Activated CD8-positive, alpha-beta memory T cell treated with anti-CD3 and anti-CD28 coated beads, Interleukin-2, amount 10 ng/mL, durations not matched to agents 7 days and 5 days (primary cell): ENCODE measurements around the gene RNF13. TPM values are rescaled to one million over a fixed set of nuclear protein-coding genes. Genes with fewer than 3 reads are reported as not detected.
"Not testable (repeated sequence)": the region's sequence is repeated elsewhere in the genome, so short reads cannot be mapped to it uniquely, and the experiment has no call there.

Experiments
- ATAC-seq: fragments of 150-1000 bp; cut with Tn5 transposase; one replicate; pipeline ENCODE4 v1.10.0; 2021; ENCODE audit warnings: moderate library complexity
- CTCF ChIA-PET: fragments of 350-600 bp; sonication (Branson Sonifier 250); formaldehyde crosslinking; loops from one replicate; lab custom pipeline; 2021; ENCODE audit warnings: antibody characterized with exemption; lab: Charles Lee
- DNase-seq: peaks from one replicate; pipeline ENCODE4 v3.0.0-alpha.2; 2020
- H3K27ac Mint-ChIP-seq: one replicate; pipeline ENCODE4 v1.8.0; 2021; ENCODE audit warnings: mild to moderate bottlenecking, mixed read lengths
- H3K27me3 Mint-ChIP-seq: one replicate; pipeline ENCODE4 v1.8.0; 2021; ENCODE audit warnings: mixed read lengths
- H3K36me3 Mint-ChIP-seq: one replicate; pipeline ENCODE4 v1.8.0; 2021; ENCODE audit warnings: mild to moderate bottlenecking, mixed read lengths
- H3K4me1 Mint-ChIP-seq: one replicate; pipeline ENCODE4 v1.8.0; 2021; ENCODE audit warnings: mixed read lengths
- H3K4me3 Mint-ChIP-seq: one replicate; pipeline ENCODE4 v1.8.0; 2021; ENCODE audit warnings: mild to moderate bottlenecking, moderate library complexity, mixed read lengths
- H3K9me3 Mint-ChIP-seq: one replicate; pipeline ENCODE4 v1.8.0; 2022; ENCODE audit warnings: low read depth, mixed read lengths
- total RNA-seq, 2 experiments: library from RNA; stranded (reverse); gene quantifications; one replicate each; pipeline ENCODE4 v1.2.3, GENCODE V29; 2021

The RNF13 gene
- total RNA-seq, 2 experiments from 2014 or later, result 29.6 to 39.7 TPM

- ATAC-seq (peak; percentile 63), DNase-seq (peak; percentile 46)
- CTCF ChIA-PET, result interaction anchor here (1.0 to 2.4 kb wide), 7 partner anchors 10 to 247 kb away, joined by 3 to 8 read pairs (median 4); no protein-coding TSS in a partner anchor
- peaks cover 9% of the 10 kb centered on the region for H3K36me3 Mint-ChIP-seq
- no peak overlapping the region for H3K27ac Mint-ChIP-seq
- no peaks in the 10 kb centered on the region for H3K27me3 Mint-ChIP-seq
- H3K4me1 Mint-ChIP-seq, result peaks cover 6% of the 10 kb centered on the region
- no peaks in the 10 kb centered on the region for H3K9me3 Mint-ChIP-seq
- no peak overlapping the region for H3K4me3 Mint-ChIP-seq
Measured at GRCh38 chr3:149936812-149937230, 123.8 kb downstream of the RNF13 start.

- DNase-seq, H3K27ac Mint-ChIP-seq, H3K27me3 Mint-ChIP-seq, H3K4me3 Mint-ChIP-seq, CTCF ChIA-PET, H3K9me3 Mint-ChIP-seq, ATAC-seq, H3K4me1 Mint-ChIP-seq: not testable (repeated sequence)
- peaks cover 17% of the 10 kb centered on the region for H3K36me3 Mint-ChIP-seq
Measured at GRCh38 chr3:149938392-149939055, 125.5 kb downstream of the RNF13 start.

DNA sequence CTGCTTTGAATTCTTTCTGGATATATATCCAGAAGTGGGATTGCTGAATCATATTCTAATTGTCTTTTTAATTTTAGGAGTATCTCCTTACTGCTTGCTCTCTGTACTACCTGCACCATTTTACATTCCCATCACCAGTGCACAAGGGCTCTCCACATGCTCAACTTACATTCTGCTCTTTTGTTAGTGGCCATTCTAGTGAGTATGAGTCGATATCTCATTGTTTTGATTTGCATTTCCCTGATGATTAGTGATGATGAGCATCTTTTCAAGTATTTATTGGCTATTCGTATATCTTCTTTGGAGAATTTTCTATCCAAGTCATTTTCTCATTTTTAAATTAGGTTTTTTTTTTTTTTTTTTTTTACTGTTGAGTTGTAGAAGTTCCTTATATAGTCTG is 128.2 kb downstream of the RNF13 start:
- no peak overlapping the region for H3K4me3 Mint-ChIP-seq
- peaks cover 26% of the 10 kb centered on the region for H3K36me3 Mint-ChIP-seq
- H3K9me3 Mint-ChIP-seq, result no peaks in the 10 kb centered on the region
- peaks cover 6% of the 10 kb centered on the region for H3K4me1 Mint-ChIP-seq
- no peak overlapping the region for H3K27ac Mint-ChIP-seq
- no peak for DNase-seq
- no peaks in the 10 kb centered on the region for H3K27me3 Mint-ChIP-seq
- ATAC-seq, result no peak
- CTCF ChIA-PET, result no interaction called here

DNA sequence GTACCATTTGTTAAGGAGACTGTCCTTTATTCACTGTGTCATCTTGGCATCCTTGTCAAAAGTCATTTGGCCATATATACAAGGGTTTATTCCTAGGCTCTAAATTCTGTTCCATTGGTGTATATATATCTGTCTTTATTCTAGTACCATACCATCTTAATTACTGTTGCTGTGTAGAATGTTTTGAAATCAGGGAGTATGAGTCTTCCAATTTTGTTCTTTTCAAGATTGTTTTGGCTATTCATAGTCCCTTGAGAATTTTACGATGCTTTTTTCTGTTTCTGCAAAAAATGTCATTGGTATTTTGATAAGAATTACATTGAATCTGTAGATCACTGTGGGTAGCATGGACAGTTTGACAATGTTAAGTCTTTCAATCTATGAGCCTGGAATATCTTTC is 128.9 kb downstream of the RNF13 start:
- ATAC-seq (no peak), DNase-seq (no peak)
- Mint-ChIP-seq H3K4me3 (no peak overlapping the region), H3K27ac (no peak overlapping the region), H3K27me3 (no peaks in the 10 kb centered on the region), H3K36me3 (peaks cover 29% of the 10 kb centered on the region), H3K9me3 (no peaks in the 10 kb centered on the region), H3K4me1 (peaks cover 1% of the 10 kb centered on the region)
- CTCF ChIA-PET, result no interaction called here

GRCh38 chr3:149942409-149942808 is 129.4 kb downstream of the RNF13 start:
- H3K27me3 Mint-ChIP-seq, result no peaks in the 10 kb centered on the region
- no peaks in the 10 kb centered on the region for H3K4me1 Mint-ChIP-seq
- H3K9me3 Mint-ChIP-seq, result no peaks in the 10 kb centered on the region
- no peak overlapping the region for H3K27ac Mint-ChIP-seq
- ATAC-seq (no peak), DNase-seq (no peak)
- H3K4me3 Mint-ChIP-seq, result no peak overlapping the region
- CTCF ChIA-PET, result no interaction called here
- H3K36me3 Mint-ChIP-seq, result peaks cover 29% of the 10 kb centered on the region

DNA sequence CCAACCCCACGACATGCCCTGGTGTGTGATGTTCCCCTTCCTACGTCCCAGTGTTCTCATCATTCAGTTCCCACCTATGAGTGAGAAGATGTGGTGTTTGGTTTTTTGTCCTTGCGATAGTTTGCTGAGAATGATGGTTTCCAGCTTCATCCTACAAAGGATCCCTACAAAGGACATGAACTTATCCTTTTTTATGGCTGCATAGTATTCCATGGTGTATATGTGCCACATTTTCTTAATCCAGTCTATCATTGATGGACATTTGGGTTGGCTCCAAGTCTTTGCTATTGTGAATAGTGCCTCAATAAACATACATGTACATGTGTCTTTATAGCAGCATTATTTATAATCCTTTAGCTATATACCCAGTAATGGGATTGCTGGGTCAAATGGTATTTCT is 131.0 kb downstream of the RNF13 start:
- peaks cover 29% of the 10 kb centered on the region for H3K36me3 Mint-ChIP-seq
- H3K27ac Mint-ChIP-seq, ATAC-seq, H3K4me3 Mint-ChIP-seq, DNase-seq, H3K9me3 Mint-ChIP-seq, CTCF ChIA-PET, H3K4me1 Mint-ChIP-seq, H3K27me3 Mint-ChIP-seq: not testable (repeated sequence)

GRCh38 chr3:149947231-149947630 is 134.2 kb downstream of the RNF13 start:
- no peaks in the 10 kb centered on the region for H3K4me1 Mint-ChIP-seq
- no peak overlapping the region for H3K4me3 Mint-ChIP-seq
- ATAC-seq (no peak), DNase-seq (no peak)
- no peaks in the 10 kb centered on the region for H3K27me3 Mint-ChIP-seq
- H3K27ac Mint-ChIP-seq, result no peak overlapping the region
- H3K36me3 Mint-ChIP-seq, result peaks cover 32% of the 10 kb centered on the region
- CTCF ChIA-PET, result no interaction called here
- H3K9me3 Mint-ChIP-seq, result no peaks in the 10 kb centered on the region

- ATAC-seq, result no peak
- no peak for DNase-seq
- Mint-ChIP-seq H3K9me3 (no peaks in the 10 kb centered on the region), H3K4me3 (no peak overlapping the region), H3K36me3 (peaks cover 19% of the 10 kb centered on the region), H3K27ac (no peak overlapping the region), H3K4me1 (peaks cover under 1% of the 10 kb centered on the region), H3K27me3 (no peaks in the 10 kb centered on the region)
- CTCF ChIA-PET, result interaction anchor here (0.7 to 1.5 kb wide), 2 partner anchors 9 to 167 kb away, joined by 3 read pairs; no protein-coding TSS in a partner anchor
Measured at GRCh38 chr3:149949181-149949580, 136.2 kb downstream of the RNF13 start.

DNA sequence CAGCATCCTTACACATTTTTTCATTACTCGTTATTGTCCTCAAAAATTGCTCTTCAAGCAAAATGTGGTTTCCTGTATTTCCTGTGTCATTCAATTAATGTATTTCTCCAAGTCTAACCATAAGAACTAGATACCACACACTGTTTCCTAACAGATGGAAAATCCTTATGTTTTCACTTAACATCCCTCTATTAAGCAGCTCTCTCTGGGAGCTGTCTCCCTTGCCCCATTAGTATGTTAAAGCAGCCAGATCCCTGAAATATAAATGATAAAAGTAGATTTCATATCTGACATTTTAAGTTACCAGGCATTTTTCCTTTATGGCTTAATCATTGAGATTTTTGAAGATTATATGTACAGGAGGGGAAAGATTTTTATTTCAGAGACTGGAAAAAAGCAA is 141.8 kb downstream of the RNF13 start:
- peaks cover 12% of the 10 kb centered on the region for H3K4me1 Mint-ChIP-seq
- no peak for ATAC-seq
- H3K27ac Mint-ChIP-seq, result no peak overlapping the region
- H3K9me3 Mint-ChIP-seq, result no peaks in the 10 kb centered on the region
- peaks cover 7% of the 10 kb centered on the region for H3K36me3 Mint-ChIP-seq
- no peaks in the 10 kb centered on the region for H3K27me3 Mint-ChIP-seq
- CTCF ChIA-PET, result interaction anchor here (1.3 kb wide), 1 partner anchor 12 kb away, joined by 3 read pairs; no protein-coding TSS in a partner anchor
- H3K4me3 Mint-ChIP-seq, result no peak overlapping the region
- DNase-seq, result no peak

DNA sequence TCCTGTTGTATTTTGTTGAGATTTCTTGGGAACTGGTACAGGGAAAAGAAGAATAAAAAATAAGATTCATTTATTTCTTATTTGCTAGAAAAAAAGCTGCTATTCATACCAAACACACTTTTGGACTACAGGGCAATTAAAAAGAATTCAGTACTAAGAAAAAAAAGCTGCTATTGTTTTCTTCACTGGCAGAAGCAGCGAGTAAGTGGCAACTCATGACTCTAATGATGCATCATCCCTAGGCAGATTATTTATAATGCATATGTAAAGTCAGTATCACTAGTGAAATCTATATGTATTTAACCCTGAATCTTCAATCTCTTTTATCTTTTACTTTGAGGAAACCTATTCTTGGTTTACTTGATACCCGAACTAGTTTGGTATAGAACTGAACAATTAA is 142.4 kb downstream of the RNF13 start:
- Mint-ChIP-seq H3K9me3 (no peaks in the 10 kb centered on the region), H3K27ac (no peak overlapping the region), H3K36me3 (peaks cover 5% of the 10 kb centered on the region), H3K27me3 (no peaks in the 10 kb centered on the region), H3K4me1 (peaks cover 12% of the 10 kb centered on the region), H3K4me3 (no peak overlapping the region)
- no peak for DNase-seq
- ATAC-seq, result no peak
- CTCF ChIA-PET, result interaction anchor here (1.3 kb wide), 1 partner anchor 12 kb away, joined by 3 read pairs; no protein-coding TSS in a partner anchor

- Mint-ChIP-seq H3K27ac (no peak overlapping the region), H3K4me3 (no peak overlapping the region), H3K27me3 (no peaks in the 10 kb centered on the region), H3K36me3 (no peaks in the 10 kb centered on the region), H3K9me3 (no peaks in the 10 kb centered on the region), H3K4me1 (peaks cover 12% of the 10 kb centered on the region)
- CTCF ChIA-PET, result interaction anchor here (0.8 to 1.7 kb wide), 4 partner anchors 8 to 227 kb away, joined by 3 to 4 read pairs (median 4); no protein-coding TSS in a partner anchor
- ATAC-seq (no peak), DNase-seq (no peak)
Measured at GRCh38 chr3:149957361-149958125, 144.5 kb downstream of the RNF13 start.

GRCh38 chr3:149958171-149958796 is 145.3 kb downstream of the RNF13 start:
- Mint-ChIP-seq H3K27ac (no peak overlapping the region), H3K4me1 (peaks cover 12% of the 10 kb centered on the region), H3K9me3 (no peaks in the 10 kb centered on the region), H3K36me3 (no peaks in the 10 kb centered on the region), H3K4me3 (no peak overlapping the region), H3K27me3 (no peaks in the 10 kb centered on the region)
- ATAC-seq (peak; percentile 47), DNase-seq (no peak)
- CTCF ChIA-PET, result interaction anchor here (0.8 to 1.7 kb wide), 4 partner anchors 9 to 226 kb away, joined by 3 to 4 read pairs (median 4); no protein-coding TSS in a partner anchor

GRCh38 chr3:149959443-149959842 is 146.4 kb downstream of the RNF13 start:
- peaks cover 8% of the 10 kb centered on the region for H3K4me1 Mint-ChIP-seq
- CTCF ChIA-PET, result interaction anchor here (1.0 to 1.7 kb wide), 2 partner anchors 145 to 225 kb away, joined by 3 to 4 read pairs; no protein-coding TSS in a partner anchor
- H3K27ac Mint-ChIP-seq, result no peak overlapping the region
- DNase-seq (no peak), ATAC-seq (no peak)
- no peaks in the 10 kb centered on the region for H3K36me3 Mint-ChIP-seq
- H3K9me3 Mint-ChIP-seq, result no peaks in the 10 kb centered on the region
- H3K4me3 Mint-ChIP-seq, result no peak overlapping the region
- H3K27me3 Mint-ChIP-seq, result no peaks in the 10 kb centered on the region
